Duodenal mucosa (tissue), 2 donors: ENCODE measurements around the gene DIAPH3.

Experiments used
- H3K27ac ChIP-seq: one replicate; pipeline ENCODE4 v1.7.0; 2013; ENCODE audit warnings: low read depth, low read length
- H3K27me3 ChIP-seq, 2 donors: one replicate each; pipeline ENCODE4 v1.7.0; 2013; ENCODE audit warnings: low read length in 2 of 2, control low read depth in 1 of 2; ENCODE audit not compliant: insufficient read depth in 2 of 2, control insufficient read depth in 1 of 2
- H3K36me3 ChIP-seq, 2 donors: one replicate each; pipeline ENCODE4 v1.7.0; 2013; ENCODE audit warnings: low read length in 2 of 2, control low read depth in 1 of 2; ENCODE audit not compliant: insufficient read depth in 2 of 2, control insufficient read depth in 1 of 2
- H3K4me1 ChIP-seq, 2 donors: one replicate each; pipeline ENCODE4 v1.7.0; 2013; ENCODE audit warnings: low read length in 2 of 2, control low read depth in 1 of 2; ENCODE audit not compliant: insufficient read depth in 2 of 2, control insufficient read depth in 1 of 2
- H3K4me3 ChIP-seq, 2 donors: one replicate each; pipeline ENCODE4 v1.7.0; 2013; ENCODE audit warnings: low read length in 2 of 2, low read depth in 1 of 2
- H3K9ac ChIP-seq, 2 donors: one replicate each; pipeline ENCODE4 v1.7.0; 2013; ENCODE audit warnings: low read length in 2 of 2, low read depth in 1 of 2
- H3K9me3 ChIP-seq, 2 donors: one replicate each; pipeline ENCODE4 v1.7.0; 2013; ENCODE audit warnings: low read length in 2 of 2, control low read depth in 1 of 2; ENCODE audit not compliant: control insufficient read depth in 1 of 2

Gene DIAPH3

GRCh38 chr13:59677966-59678814 lies 485.5 kb downstream of the DIAPH3 start:
- H3K9me3 ChIP-seq, result no peaks in the 10 kb centered on the region
- H3K4me1 ChIP-seq, result peaks cover 2 to 5% of the 10 kb centered on the region in 2 donors
- no peak overlapping the region for H3K27ac ChIP-seq
- H3K9ac ChIP-seq, result no peak overlapping the region
- no peaks in the 10 kb centered on the region for H3K36me3 ChIP-seq
- H3K4me3 ChIP-seq, result no peak overlapping the region
- H3K27me3 ChIP-seq, result no peaks in the 10 kb centered on the region

GRCh38 chr13:59677430-59677829 lies 486.3 kb downstream of the DIAPH3 start:
- no peak overlapping the region for H3K9ac ChIP-seq
- no peaks in the 10 kb centered on the region for H3K27me3 ChIP-seq
- H3K4me3 ChIP-seq, result no peak overlapping the region
- H3K36me3 ChIP-seq, result no peaks in the 10 kb centered on the region
- peaks cover 2 to 5% of the 10 kb centered on the region in 2 donors for H3K4me1 ChIP-seq
- no peak overlapping the region for H3K27ac ChIP-seq
- no peaks in the 10 kb centered on the region for H3K9me3 ChIP-seq

- Histone ChIP-seq H3K4me3 (no peak overlapping the region), H3K27ac (no peak overlapping the region), H3K9me3 (no peaks in the 10 kb centered on the region), H3K27me3 (no peaks in the 10 kb centered on the region), H3K9ac (no peak overlapping the region), H3K4me1 (no peaks in the 10 kb centered on the region), H3K36me3 (no peaks in the 10 kb centered on the region)
Measured at GRCh38 chr13:59674616-59675015, 489.1 kb downstream of the DIAPH3 start.

- Histone ChIP-seq H3K4me3 (no peak overlapping the region), H3K9me3 (no peaks in the 10 kb centered on the region), H3K36me3 (no peaks in the 10 kb centered on the region), H3K27me3 (no peaks in the 10 kb centered on the region), H3K4me1 (no peaks in the 10 kb centered on the region), H3K9ac (no peak overlapping the region), H3K27ac (no peak overlapping the region)
Measured at GRCh38 chr13:59673286-59673685, 490.4 kb downstream of the DIAPH3 start.

- H3K9me3 ChIP-seq, result no peaks in the 10 kb centered on the region
- H3K27ac ChIP-seq, result no peak overlapping the region
- H3K9ac ChIP-seq, result no peak overlapping the region
- no peaks in the 10 kb centered on the region for H3K36me3 ChIP-seq
- no peak overlapping the region for H3K4me3 ChIP-seq
- H3K4me1 ChIP-seq, result no peaks in the 10 kb centered on the region
- H3K27me3 ChIP-seq, result no peaks in the 10 kb centered on the region
Measured at GRCh38 chr13:59672445-59672844, 491.3 kb downstream of the DIAPH3 start.

GRCh38 chr13:59671881-59672280 lies 491.8 kb downstream of the DIAPH3 start:
- no peaks in the 10 kb centered on the region for H3K9me3 ChIP-seq
- H3K4me3 ChIP-seq, result no peak overlapping the region
- H3K4me1 ChIP-seq, result no peaks in the 10 kb centered on the region
- no peaks in the 10 kb centered on the region for H3K27me3 ChIP-seq
- no peaks in the 10 kb centered on the region for H3K36me3 ChIP-seq
- no peak overlapping the region for H3K27ac ChIP-seq
- no peak overlapping the region for H3K9ac ChIP-seq

- H3K27me3 ChIP-seq, result no peaks in the 10 kb centered on the region
- no peaks in the 10 kb centered on the region for H3K36me3 ChIP-seq
- H3K27ac ChIP-seq, result no peak overlapping the region
- H3K9me3 ChIP-seq, result no peaks in the 10 kb centered on the region
- no peak overlapping the region for H3K9ac ChIP-seq
- peaks cover 14 to 17% of the 10 kb centered on the region in 2 donors for H3K4me1 ChIP-seq
- no peak overlapping the region for H3K4me3 ChIP-seq
Measured at GRCh38 chr13:59666504-59666903, 497.2 kb downstream of the DIAPH3 start.

GRCh38 chr13:59665732-59666131 lies 498.0 kb downstream of the DIAPH3 start:
- peaks cover 14 to 17% of the 10 kb centered on the region in 2 donors for H3K4me1 ChIP-seq
- H3K27ac ChIP-seq, result no peak overlapping the region
- H3K9me3 ChIP-seq, result no peaks in the 10 kb centered on the region
- H3K4me3 ChIP-seq, result no peak overlapping the region
- H3K9ac ChIP-seq, result no peak overlapping the region
- H3K27me3 ChIP-seq, result no peaks in the 10 kb centered on the region
- no peaks in the 10 kb centered on the region for H3K36me3 ChIP-seq

- Histone ChIP-seq H3K9ac (no peak overlapping the region), H3K27me3 (no peaks in the 10 kb centered on the region), H3K27ac (no peak overlapping the region), H3K4me1 (peaks cover 14 to 17% of the 10 kb centered on the region in 2 donors), H3K36me3 (no peaks in the 10 kb centered on the region), H3K4me3 (no peak overlapping the region), H3K9me3 (no peaks in the 10 kb centered on the region)
Measured at GRCh38 chr13:59665184-59665583, 498.5 kb downstream of the DIAPH3 start.

GRCh38 chr13:59664586-59664985 lies 499.1 kb downstream of the DIAPH3 start:
- Histone ChIP-seq H3K9me3 (no peaks in the 10 kb centered on the region), H3K9ac (no peak overlapping the region), H3K36me3 (no peaks in the 10 kb centered on the region), H3K27ac (no peak overlapping the region), H3K27me3 (no peaks in the 10 kb centered on the region), H3K4me1 (peaks cover 14 to 17% of the 10 kb centered on the region in 2 donors), H3K4me3 (no peak overlapping the region)
